IPS-20b (cell line): ENCODE measurements around the gene ADAMTS18.
"Not testable (repeated sequence)": the region's sequence is repeated elsewhere in the genome, so short reads cannot be mapped to it uniquely, and the experiment has no call there.

Experiments used
- H3K27ac ChIP-seq: one replicate; pipeline ENCODE4 v1.5.1; 2013; ENCODE audit warnings: low read length
- H3K27me3 ChIP-seq: 2 replicates; pipeline ENCODE4 v1.6.1; 2013; ENCODE audit warnings: mild to moderate bottlenecking, low read length, inconsistent platforms; ENCODE audit not compliant: insufficient read depth
- H3K36me3 ChIP-seq: 2 replicates; pipeline ENCODE4 v1.6.1; 2013; ENCODE audit warnings: low read depth, mild to moderate bottlenecking, inconsistent platforms, low read length, moderate library complexity; ENCODE audit not compliant: insufficient read depth
- H3K4me1 ChIP-seq: 2 replicates; pipeline ENCODE4 v1.6.1; 2013; ENCODE audit warnings: mild to moderate bottlenecking, control low read depth, inconsistent platforms, low read length, moderate library complexity; ENCODE audit not compliant: insufficient read depth
- H3K4me3 ChIP-seq: 2 replicates; pipeline ENCODE4 v1.5.1; 2013; ENCODE audit warnings: mild to moderate bottlenecking, low read length, inconsistent platforms
- H3K9ac ChIP-seq: 2 replicates; pipeline ENCODE4 v1.6.1; 2013; ENCODE audit warnings: low read depth, mild to moderate bottlenecking, inconsistent platforms, low read length, moderate library complexity
- H3K9me3 ChIP-seq: 2 replicates; pipeline ENCODE4 v1.6.1; 2013; ENCODE audit warnings: mild to moderate bottlenecking, low read depth, low read length, inconsistent platforms; ENCODE audit not compliant: insufficient read depth

ADAMTS18 gene, protein sequence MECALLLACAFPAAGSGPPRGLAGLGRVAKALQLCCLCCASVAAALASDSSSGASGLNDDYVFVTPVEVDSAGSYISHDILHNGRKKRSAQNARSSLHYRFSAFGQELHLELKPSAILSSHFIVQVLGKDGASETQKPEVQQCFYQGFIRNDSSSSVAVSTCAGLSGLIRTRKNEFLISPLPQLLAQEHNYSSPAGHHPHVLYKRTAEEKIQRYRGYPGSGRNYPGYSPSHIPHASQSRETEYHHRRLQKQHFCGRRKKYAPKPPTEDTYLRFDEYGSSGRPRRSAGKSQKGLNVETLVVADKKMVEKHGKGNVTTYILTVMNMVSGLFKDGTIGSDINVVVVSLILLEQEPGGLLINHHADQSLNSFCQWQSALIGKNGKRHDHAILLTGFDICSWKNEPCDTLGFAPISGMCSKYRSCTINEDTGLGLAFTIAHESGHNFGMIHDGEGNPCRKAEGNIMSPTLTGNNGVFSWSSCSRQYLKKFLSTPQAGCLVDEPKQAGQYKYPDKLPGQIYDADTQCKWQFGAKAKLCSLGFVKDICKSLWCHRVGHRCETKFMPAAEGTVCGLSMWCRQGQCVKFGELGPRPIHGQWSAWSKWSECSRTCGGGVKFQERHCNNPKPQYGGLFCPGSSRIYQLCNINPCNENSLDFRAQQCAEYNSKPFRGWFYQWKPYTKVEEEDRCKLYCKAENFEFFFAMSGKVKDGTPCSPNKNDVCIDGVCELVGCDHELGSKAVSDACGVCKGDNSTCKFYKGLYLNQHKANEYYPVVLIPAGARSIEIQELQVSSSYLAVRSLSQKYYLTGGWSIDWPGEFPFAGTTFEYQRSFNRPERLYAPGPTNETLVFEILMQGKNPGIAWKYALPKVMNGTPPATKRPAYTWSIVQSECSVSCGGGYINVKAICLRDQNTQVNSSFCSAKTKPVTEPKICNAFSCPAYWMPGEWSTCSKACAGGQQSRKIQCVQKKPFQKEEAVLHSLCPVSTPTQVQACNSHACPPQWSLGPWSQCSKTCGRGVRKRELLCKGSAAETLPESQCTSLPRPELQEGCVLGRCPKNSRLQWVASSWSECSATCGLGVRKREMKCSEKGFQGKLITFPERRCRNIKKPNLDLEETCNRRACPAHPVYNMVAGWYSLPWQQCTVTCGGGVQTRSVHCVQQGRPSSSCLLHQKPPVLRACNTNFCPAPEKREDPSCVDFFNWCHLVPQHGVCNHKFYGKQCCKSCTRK (N-terminal part only)

DNA sequence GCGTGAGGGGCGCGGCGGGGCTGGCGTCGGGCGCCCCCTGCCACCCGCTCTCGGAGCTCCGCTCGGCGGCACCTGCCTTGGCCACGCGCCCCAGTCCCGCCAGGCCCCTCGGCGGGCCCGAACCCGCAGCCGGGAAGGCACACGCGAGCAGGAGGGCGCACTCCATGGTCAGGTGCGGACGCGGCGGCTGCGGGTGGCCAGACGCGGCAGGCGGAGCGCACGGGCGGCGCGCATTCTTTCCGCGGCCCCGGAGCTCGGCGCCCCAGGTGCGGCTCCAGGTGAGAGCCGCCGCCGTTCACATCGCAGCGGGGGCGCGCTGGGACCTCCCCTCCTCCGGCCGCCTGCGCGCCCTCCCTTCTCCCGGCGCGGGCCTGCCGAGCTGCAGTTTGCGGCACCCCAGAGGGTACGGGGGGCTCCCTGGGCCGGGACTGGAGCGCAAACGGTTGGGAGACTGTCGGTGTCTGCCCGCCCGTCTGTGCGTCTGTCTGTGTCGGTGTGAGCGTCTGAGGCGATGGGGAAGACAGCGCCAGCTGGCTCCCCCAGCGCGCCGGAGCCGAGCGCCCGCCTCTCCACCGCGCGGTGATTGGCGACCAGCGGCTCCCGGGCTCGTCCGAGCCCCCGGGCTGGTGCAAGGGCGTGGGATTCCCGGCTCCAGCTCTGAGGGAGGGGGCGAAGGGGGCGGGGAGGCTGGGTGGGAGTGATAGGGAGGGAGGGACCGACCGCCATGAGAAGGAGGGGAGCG is at the start of gene ADAMTS18:
ADAMTS18 (minus strand) TSS at position 505 of the 742 bp plus-strand sequence; CDS start at position 166, 339 bp downstream.
- peak within 1 kb of the TSS; percentile 28; the same call in 1 of the 2 replicates for H3K9ac ChIP-seq
- H3K36me3 ChIP-seq: no peaks in the 10 kb centered on the region
- peak within 1 kb of the TSS; percentile 65 for H3K4me3 ChIP-seq
- peaks cover 8% of the 10 kb centered on the region; the same call in 1 of the 2 replicates for H3K4me1 ChIP-seq
- H3K9me3 ChIP-seq: no peaks in the 10 kb centered on the region
- H3K27ac ChIP-seq: no peak within 1 kb of the TSS
- peaks cover 74% of the 10 kb centered on the region for H3K27me3 ChIP-seq

DNA sequence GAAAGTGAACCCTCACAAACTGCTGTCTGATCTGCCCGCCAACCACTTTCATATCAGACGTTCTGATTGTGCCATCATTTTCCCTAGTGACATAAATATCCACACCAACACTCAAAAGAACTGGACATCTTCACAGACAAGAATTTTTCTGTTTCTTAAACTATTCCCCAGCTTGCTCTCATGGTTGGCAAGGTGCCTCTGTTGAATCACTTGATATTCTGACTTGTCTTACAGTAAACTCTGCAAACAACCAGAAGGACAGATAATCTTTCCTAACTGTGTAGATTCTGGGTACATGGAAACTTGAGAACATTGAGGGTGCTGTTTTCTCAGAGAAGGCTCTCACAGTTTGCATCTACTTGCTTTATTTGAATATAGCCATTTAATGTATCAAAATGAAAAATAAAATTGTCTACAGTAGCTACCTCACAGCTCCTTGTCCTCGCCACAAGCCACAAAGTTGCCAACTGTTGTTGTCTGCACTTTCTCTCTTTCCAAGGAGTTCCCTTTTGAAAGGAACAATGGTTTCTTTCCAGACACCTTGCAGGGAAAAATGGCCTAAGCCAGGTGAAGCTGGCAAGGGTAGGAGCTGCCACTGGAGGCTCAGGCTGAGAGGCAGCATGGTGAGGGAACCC is 46.0 kb upstream of the ADAMTS18 start:
- Histone ChIP-seq H3K36me3 (no peaks in the 10 kb centered on the region), H3K4me1 (no peaks in the 10 kb centered on the region), H3K4me3 (no peak overlapping the region), H3K9me3 (no peaks in the 10 kb centered on the region), H3K27ac (no peak overlapping the region), H3K9ac (no peak overlapping the region), H3K27me3 (no peaks in the 10 kb centered on the region)

DNA sequence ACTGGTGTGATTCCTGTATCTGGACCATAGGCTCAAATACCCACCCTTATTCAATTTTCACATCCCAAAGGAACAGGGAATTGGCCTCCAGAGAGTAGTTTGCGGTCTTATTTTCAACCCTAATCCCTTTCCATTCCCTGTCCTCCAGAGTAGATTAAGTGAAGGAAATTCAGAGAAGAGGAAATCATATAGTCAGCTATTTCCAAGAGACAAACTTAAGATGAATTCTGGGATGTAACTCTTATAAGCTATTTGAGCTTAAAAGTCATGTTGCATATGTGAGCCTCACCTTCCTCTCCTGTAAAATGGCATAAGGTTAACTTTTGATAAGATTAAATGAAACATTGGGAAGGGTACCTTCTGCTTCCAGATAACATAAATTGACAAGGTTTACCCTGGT is 37.4 kb upstream of the ADAMTS18 start:
- Histone ChIP-seq H3K27ac (no peak overlapping the region), H3K27me3 (no peaks in the 10 kb centered on the region), H3K4me3 (no peak overlapping the region), H3K4me1 (no peaks in the 10 kb centered on the region), H3K9ac (no peak overlapping the region), H3K9me3 (no peaks in the 10 kb centered on the region), H3K36me3 (no peaks in the 10 kb centered on the region)

DNA sequence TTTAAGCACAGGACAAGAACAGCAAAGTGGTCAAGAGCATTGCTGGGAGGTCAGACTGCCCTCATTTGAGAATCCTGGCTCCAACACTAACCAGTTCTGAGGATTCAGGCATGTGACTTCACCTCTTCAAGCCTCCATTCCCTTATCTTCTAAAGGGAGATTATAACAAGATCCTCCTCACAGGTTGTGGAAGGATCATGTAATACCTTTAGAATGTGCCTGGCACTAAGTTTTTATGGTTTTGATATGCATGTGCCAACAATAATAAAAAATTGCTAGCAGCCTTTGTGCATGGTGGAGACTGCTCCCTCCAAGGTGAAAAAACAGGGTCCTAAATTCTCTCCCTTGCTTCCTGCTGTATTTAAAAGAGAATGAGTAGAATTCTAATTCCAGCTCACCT is 36.0 kb upstream of the ADAMTS18 start:
- no peak overlapping the region for H3K9ac ChIP-seq

DNA sequence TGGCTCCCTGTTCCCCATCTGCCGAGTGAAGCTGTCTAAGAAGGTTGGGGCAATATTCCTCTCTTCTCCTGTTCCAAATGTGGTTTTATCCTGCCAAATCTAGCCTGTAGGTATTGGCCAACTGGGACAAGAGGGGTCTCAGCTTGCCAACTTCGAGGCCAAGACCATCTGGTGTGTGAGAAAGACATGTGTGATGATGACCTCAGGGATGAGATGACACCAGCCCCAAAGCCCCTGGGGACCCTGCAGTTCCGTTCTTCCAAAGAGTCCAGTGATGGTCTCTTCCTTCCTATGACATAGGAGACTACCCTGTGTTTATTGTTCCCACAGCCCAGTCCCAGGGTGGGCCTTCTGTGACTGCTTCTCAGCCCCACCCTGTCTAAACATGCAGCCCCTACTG is 34.8 kb upstream of the ADAMTS18 start:
- no peaks in the 10 kb centered on the region for H3K4me1 ChIP-seq
- no peak overlapping the region for H3K9ac ChIP-seq
- no peaks in the 10 kb centered on the region for H3K27me3 ChIP-seq
- H3K27ac ChIP-seq: no peak overlapping the region
- no peak overlapping the region for H3K4me3 ChIP-seq
- H3K36me3 ChIP-seq: no peaks in the 10 kb centered on the region
- H3K9me3 ChIP-seq: no peaks in the 10 kb centered on the region

More for the DNA sequence above, 36.0 kb upstream of the ADAMTS18 start:
- Histone ChIP-seq H3K27me3 (no peaks in the 10 kb centered on the region), H3K4me1 (no peaks in the 10 kb centered on the region), H3K27ac (no peak overlapping the region), H3K4me3 (no peak overlapping the region), H3K36me3 (no peaks in the 10 kb centered on the region), H3K9me3 (no peaks in the 10 kb centered on the region)

DNA sequence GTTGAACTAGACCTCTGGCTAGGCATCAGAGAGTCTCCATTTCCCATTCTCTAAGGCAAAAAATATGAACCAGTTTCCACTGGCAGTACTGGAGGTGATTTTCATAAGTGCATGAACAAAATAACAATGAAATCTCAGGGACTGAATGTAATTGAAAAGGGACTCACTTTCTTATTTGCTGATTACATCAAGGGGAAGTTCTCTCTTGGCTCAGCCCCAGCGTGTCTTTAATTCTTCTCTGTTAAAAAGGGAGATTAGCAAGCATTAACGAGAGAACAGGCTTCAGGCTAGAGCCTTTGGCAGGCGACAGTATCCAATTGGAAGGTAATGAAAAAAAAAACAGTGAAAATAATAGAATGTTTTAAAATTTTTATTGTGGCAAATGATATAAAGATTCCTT is 34.0 kb upstream of the ADAMTS18 start:
- Histone ChIP-seq H3K27me3 (no peaks in the 10 kb centered on the region), H3K4me3 (no peak overlapping the region), H3K27ac (no peak overlapping the region), H3K4me1 (no peaks in the 10 kb centered on the region), H3K36me3 (no peaks in the 10 kb centered on the region), H3K9ac (no peak overlapping the region), H3K9me3 (no peaks in the 10 kb centered on the region)

DNA sequence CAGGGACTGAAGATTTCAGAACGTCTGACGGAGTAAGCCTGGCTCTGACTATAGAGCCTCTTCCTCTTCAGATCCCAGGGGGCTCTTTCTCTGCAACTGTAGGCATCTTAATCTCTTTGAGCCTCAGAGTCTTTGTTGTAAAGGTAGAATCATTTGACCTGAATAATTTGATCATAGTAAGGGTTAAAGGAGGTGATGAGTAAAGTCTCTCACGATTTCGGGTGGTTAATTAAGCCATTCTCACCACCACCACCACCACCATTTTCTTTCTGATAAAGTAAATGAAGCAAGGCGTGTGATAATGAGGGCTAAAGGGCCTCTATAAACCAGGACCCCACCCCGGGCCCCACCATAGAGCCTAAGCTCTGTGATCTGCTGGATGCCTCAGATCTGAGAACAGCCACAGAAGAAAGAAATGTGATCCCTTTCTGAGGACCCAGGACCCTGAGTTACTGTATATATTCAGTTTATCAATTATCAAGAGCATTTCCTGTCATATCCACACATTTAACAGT is 33.0 kb upstream of the ADAMTS18 start:
- no peak overlapping the region for H3K9ac ChIP-seq
- H3K4me1 ChIP-seq: no peaks in the 10 kb centered on the region; the same call in 1 of the 2 replicates
- H3K36me3 ChIP-seq: no peaks in the 10 kb centered on the region
- no peak overlapping the region for H3K27ac ChIP-seq
- H3K4me3 ChIP-seq: no peak overlapping the region
- H3K27me3 ChIP-seq: no peaks in the 10 kb centered on the region
- no peaks in the 10 kb centered on the region for H3K9me3 ChIP-seq

DNA sequence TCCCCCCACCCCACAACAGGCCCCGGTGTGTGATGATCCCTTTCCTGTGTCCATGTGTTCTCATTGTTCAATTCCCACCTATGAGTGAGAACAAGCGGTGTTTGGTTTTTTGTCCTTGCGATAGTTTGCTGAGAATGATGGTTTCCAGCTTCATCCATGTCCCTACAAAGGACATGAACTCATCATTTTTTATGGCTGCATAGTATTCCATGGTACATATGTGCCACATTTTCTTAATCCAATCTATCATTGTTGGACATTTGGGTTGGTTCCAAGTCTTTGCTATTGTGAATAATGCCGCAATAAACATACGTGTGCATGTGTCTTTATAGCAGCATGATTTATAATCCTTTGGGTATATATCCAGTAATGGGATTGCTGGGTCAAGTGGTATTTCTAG is 28.8 kb upstream of the ADAMTS18 start:
- not testable (repeated sequence) for H3K27me3 ChIP-seq, H3K9ac ChIP-seq, H3K4me3 ChIP-seq, H3K27ac ChIP-seq, H3K36me3 ChIP-seq, H3K4me1 ChIP-seq, H3K9me3 ChIP-seq

DNA sequence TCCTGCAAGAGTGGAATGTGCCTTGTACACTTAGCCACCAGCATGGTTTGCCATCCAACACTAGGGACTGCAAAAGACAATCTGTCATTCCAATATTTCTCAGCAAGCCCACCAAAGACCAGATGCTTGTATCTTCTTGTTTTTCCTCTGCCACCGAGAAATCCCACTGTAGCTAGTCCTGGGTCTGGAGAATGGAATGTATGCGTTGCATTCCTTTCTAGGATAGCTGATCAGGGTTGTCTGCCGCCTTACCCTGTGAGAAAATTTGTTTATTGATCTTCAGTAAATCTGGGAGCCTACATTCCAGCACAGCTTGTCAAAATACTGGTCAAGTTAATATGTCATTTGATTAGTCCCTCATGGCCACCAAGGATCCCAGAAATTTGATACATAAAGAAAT is 28.1 kb upstream of the ADAMTS18 start:
- no peaks in the 10 kb centered on the region; the same call in 1 of the 2 replicates for H3K4me1 ChIP-seq
- H3K27ac ChIP-seq: no peak overlapping the region
- H3K27me3 ChIP-seq: no peaks in the 10 kb centered on the region
- H3K36me3 ChIP-seq: no peaks in the 10 kb centered on the region
- H3K9me3 ChIP-seq: no peaks in the 10 kb centered on the region
- H3K9ac ChIP-seq: no peak overlapping the region
- H3K4me3 ChIP-seq: no peak overlapping the region

DNA sequence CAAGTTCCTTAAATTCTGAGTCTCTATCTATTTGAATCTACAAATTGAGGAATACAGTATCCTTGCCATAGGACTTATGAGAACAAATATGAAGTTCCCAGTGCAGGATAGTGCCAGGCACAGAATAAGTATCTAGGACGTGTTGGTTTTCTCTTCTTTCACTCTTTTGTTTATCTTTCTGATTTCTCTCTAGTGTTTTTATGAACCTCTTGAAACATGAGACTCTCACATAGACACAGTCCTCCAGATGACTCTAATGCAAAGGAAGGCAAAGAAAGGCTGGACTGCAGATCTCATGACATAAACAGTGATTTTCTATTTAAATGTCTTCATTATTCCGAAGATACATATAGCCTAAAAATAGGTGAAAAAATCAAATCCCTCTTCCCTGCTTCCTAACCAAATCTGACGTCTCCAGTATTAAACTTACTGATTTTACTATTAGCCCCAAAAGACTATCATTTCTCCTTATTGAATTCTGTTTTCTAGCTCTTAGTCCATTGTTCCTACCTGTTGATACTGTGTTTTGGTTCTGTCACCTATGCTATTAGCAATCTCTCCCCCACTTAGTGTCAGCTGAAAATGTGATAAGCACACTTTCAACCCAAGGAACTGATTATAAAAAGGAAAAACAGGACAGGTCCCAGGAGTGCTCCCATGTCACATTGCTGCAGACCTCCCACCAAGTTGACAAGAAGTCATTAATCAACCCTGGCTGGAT is 24.9 kb upstream of the ADAMTS18 start:
- Histone ChIP-seq H3K9ac (no peak overlapping the region), H3K27ac (no peak overlapping the region), H3K9me3 (no peaks in the 10 kb centered on the region), H3K36me3 (no peaks in the 10 kb centered on the region), H3K27me3 (no peaks in the 10 kb centered on the region), H3K4me1 (no peaks in the 10 kb centered on the region; the same call in 1 of the 2 replicates), H3K4me3 (no peak overlapping the region)
